ENCODE results near the gene C12orf60. TPM values are rescaled to one million over a fixed set of nuclear protein-coding genes. Genes with fewer than 3 reads are reported as not detected.

C12orf60 gene
- total RNA-seq, 4 donors from 2014 or later, result 0.49 to 0.62 TPM; not detected in 2

DNA sequence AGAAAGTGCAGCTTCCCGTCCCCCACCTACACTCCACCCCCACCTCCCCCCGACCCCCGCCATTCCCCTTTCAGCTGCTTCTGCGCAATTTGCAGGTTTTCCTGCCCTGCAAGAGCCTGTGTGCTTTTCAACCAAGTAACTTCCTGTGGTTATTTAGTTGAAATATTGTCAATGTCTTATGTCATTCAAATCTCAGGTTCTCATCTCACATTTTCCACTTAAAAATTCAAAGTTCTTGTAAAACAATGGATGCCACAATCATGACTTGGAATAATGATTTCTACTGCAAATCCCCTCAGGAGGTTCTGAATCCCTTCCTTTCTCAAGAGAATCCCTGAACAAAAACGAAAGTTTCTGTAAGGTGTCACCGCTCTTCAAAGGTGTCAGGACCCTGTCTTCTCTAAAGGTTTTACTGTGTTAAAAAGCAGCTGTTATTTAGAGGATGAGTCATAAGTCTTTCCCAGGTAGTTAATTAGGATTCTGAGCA lies 31.8 kb upstream of the C12orf60 start:
- DNase-seq (ENCODE audit: low spot score in 2 of 2), result no peak
- WGBS, 2 donors, result 20 to 25% methylated on average over 6 of the region's 6 CpGs
- no peak overlapping the region for H3K4me3 ChIP-seq (ENCODE audit: low read depth, poor library complexity, severe bottlenecking)
- TF ChIP-seq, protein P1, sequence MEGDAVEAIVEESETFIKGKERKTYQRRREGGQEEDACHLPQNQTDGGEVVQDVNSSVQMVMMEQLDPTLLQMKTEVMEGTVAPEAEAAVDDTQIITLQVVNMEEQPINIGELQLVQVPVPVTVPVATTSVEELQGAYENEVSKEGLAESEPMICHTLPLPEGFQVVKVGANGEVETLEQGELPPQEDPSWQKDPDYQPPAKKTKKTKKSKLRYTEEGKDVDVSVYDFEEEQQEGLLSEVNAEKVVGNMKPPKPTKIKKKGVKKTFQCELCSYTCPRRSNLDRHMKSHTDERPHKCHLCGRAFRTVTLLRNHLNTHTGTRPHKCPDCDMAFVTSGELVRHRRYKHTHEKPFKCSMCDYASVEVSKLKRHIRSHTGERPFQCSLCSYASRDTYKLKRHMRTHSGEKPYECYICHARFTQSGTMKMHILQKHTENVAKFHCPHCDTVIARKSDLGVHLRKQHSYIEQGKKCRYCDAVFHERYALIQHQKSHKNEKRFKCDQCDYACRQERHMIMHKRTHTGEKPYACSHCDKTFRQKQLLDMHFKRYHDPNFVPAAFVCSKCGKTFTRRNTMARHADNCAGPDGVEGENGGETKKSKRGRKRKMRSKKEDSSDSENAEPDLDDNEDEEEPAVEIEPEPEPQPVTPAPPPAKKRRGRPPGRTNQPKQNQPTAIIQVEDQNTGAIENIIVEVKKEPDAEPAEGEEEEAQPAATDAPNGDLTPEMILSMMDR (IDR thresholded peaks at IDR 0.05), result no peak
- no peak for TF ChIP-seq POLR2A (IDR thresholded peaks at IDR 0.05)
- intact Hi-C loops (cut with DNase I; ENCODE audit: low total_unique reads), result no loop called here

DNA sequence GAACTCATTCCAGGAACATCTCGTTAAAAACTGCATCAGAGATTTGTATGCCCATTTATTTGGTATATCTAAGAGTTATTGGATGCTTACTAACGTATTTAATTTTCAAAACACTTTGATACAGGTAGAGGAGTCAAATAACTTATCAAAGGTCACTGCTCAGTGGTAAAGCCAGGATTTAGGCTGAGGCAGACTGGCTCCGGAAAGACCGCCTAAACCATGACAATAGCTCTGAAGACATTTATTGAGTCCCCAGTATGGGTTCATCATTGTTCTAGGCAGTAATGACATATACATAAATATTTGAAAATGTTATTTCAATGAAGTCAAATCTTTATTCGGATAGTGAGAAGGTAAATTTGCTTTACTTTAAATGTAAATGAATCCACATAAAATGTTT lies 30.5 kb upstream of the C12orf60 start:
- no peak overlapping the region for H3K4me3 ChIP-seq (ENCODE audit: low read depth, poor library complexity, severe bottlenecking)
- TF ChIP-seq, protein P1 (IDR thresholded peaks at IDR 0.05), result no peak
- TF ChIP-seq POLR2A (IDR thresholded peaks at IDR 0.05), result no peak
- no peak for DNase-seq (ENCODE audit: low spot score in 2 of 2)
- intact Hi-C loops (cut with DNase I; ENCODE audit: low total_unique reads), result no loop called here
- WGBS, 2 donors, result 93 to 95% methylated on average over 5 of the region's 5 CpGs

DNA sequence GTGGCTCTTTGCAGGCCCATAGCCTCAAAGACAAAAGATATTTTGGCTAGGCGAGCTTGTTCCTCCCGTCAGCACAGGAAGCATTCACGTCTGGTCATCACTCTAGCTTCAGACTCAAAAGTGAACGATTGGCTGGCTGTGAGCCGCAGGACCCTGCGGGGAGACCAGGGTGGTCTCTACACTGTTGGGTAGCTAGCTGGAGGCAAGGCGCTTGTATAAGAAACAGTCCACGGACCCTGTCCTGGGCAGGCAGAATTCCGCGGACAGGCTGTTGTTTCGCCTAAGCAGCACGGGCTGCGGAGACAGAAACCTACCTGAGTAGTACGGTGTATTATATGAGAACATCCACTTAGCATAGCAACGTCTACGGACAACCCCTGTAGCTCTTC lies 29.8 kb upstream of the C12orf60 start:
- TF ChIP-seq POLR2A (IDR thresholded peaks at IDR 0.05), result no peak
- TF ChIP-seq, protein P1 (IDR thresholded peaks at IDR 0.05), result no peak
- DNase-seq (ENCODE audit: low spot score in 2 of 2), result peak in 1 of 2 donors; percentile 38
- H3K4me3 ChIP-seq (ENCODE audit: low read depth, poor library complexity, severe bottlenecking), result no peak overlapping the region
- 16 to 20% methylated on average over 16 of the region's 16 CpGs for WGBS, 2 donors
- intact Hi-C loops (cut with DNase I; ENCODE audit: low total_unique reads), result no loop called here

DNA sequence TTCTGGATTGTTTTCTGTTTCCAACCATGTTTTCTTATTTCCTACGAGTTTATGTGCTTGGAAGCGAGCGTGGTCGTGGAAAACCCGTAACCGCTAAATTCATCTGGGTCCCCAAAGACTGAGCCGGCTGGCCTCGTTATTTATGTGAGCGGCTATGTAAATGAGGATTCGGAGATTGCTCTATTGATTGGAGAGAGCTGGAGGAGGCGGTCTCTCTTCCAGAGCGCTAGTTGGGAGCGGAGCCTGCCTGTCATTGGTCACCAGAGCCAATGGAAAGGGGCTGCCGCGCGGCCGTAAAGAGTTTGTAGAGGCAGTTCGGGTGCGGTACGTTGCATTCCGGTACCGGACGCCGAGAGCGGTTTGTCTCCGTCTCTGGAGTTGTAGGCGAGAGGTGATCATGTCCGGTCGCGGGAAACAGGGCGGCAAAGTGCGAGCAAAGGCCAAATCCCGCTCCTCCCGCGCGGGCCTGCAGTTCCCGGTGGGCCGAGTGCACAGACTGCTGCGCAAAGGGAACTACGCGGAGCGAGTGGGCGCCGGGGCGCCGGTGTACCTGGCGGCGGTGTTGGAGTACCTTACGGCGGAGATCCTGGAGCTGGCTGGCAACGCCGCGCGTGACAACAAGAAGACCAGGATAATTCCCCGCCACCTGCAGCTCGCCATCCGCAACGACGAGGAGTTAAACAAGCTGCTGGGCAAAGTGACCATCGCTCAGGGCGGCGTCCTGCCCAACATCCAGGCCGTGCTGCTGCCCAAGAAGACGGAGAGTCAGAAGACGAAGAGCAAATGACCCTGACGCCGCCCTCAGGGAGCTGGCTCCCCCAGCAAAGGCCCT lies 29.2 kb upstream of the C12orf60 start:
- TF ChIP-seq POLR2A (IDR thresholded peaks at IDR 0.05), result peak in 1 of 2 donors; percentile 86
- TF ChIP-seq, protein P1 (IDR thresholded peaks at IDR 0.05), result no peak
- WGBS, 2 donors, result 1% methylated on average over 48 to 49 of the region's 67 CpGs
- intact Hi-C loops (cut with DNase I; ENCODE audit: low total_unique reads), result no loop called here
- DNase-seq (ENCODE audit: low spot score in 2 of 2), result peak; percentile 98 to 100
- H3K4me3 ChIP-seq (ENCODE audit: low read depth, poor library complexity, severe bottlenecking), result peak overlapping the region; percentile 81

DNA sequence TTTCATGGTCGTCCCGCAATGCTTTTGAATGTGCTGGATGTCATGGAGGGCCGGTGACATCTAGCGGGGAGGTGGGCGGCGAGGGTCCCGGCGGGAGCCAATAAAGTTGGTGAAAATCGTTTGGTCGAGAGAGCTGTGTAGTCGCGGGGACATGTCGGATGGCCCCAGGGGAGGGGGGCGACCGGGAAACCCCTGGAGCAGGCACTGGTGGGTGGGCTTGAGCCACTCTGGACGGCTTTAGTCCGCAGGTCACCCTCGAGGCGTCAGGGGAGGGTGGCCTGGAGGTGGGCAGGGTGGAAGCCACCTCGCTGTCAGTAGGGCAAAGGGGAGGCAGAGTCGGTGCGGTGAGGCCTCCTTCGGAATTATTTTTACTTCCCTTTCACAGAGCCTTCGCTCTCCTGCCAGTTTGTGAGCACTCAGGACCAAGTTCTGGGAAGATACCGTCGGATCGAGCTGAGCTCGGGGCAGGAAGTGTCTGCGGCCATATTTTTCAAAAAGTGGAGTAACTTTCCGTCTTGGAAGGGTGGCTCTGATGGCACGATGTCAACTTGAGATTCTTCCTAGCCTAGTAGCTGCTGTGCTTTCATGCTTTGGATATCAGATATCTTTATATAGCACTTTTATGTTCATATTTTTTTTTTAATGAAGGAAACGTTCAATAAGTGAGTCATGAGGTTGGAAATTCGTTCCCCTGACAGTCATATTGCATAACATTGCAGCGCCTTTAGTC lies 28.4 kb upstream of the C12orf60 start:
- intact Hi-C loops (cut with DNase I; ENCODE audit: low total_unique reads), result no loop called here
- 0 to 3% methylated on average over 34 of the region's 34 CpGs for WGBS, 2 donors

More for the DNA sequence above, 28.4 kb upstream of the C12orf60 start:
- peak overlapping the region; percentile 81 for H3K4me3 ChIP-seq (ENCODE audit: low read depth, poor library complexity, severe bottlenecking)
- peak; percentile 58 to 93 for DNase-seq (ENCODE audit: low spot score in 2 of 2)
- TF ChIP-seq, protein P1 (IDR thresholded peaks at IDR 0.05), result no peak
- no peak for TF ChIP-seq POLR2A (IDR thresholded peaks at IDR 0.05)
